Right lobe of liver (tissue), 4 donors: ENCODE measurements around the gene PADI6.

ENCODE experiments used
- POLR2A ChIP-seq: fragments of 450-650 bp; IDR thresholded peaks from one replicate; pipeline ENCODE4 v1.6.1; 2017; ENCODE audit warnings: antibody characterized with exemption, mild to moderate bottlenecking
- TF ChIP-seq, protein P1 (sequence below), 4 donors: fragments of 200-600 bp in 3 of 4; fragments of 450-650 bp in 1 of 4; IDR thresholded peaks; one replicate each; pipeline versions ENCODE4 v1.5.1 to v1.8.0; 2016 to 2022; ENCODE audit warnings: antibody characterized with exemption in 4 of 4, mild to moderate bottlenecking in 2 of 4
- donor health status: DM: no; HTN: no; CAD: no.
- donor health status: DM: no; HTN: no; CAD: no.
- donor health status: DM: no; HTN: yes; CAD: no.

DNA sequence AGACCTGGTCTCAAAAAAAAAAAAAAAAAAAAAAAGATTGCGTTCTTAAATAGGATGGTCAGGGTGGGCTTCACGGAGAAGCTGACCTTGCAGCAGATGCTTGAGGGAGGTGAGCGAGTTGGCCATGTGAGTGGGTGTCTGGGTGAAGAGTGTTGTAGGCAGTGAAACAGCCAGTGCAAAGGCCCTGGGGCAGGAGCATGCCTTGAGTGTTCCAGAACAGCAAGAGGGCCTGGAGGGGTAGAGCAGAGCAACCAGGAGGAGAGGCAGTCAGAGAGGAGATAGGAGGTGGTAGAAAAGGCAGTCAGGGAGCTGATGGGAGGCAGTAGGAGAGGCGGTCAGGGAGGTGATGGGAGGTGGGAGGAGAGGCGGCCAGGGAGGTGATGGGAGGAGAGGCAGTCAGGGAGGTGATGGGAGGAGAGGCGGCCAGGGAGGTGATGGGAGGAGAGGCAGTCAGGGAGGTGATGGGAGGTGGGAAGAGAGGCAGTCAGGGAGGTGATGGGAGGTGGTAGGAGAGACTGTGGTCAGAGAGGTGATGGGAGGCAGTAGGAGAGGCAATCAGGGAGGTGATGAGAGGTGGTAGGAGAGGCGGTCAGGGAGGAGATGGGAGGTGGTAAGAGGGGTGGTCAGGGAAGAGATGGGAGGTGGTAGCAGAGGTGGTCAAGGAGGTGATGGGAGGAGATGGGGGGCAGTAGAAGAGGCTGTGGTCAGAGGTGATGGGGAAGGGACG lies 20.2 kb upstream of the PADI6 start:
- TF ChIP-seq, protein P1, sequence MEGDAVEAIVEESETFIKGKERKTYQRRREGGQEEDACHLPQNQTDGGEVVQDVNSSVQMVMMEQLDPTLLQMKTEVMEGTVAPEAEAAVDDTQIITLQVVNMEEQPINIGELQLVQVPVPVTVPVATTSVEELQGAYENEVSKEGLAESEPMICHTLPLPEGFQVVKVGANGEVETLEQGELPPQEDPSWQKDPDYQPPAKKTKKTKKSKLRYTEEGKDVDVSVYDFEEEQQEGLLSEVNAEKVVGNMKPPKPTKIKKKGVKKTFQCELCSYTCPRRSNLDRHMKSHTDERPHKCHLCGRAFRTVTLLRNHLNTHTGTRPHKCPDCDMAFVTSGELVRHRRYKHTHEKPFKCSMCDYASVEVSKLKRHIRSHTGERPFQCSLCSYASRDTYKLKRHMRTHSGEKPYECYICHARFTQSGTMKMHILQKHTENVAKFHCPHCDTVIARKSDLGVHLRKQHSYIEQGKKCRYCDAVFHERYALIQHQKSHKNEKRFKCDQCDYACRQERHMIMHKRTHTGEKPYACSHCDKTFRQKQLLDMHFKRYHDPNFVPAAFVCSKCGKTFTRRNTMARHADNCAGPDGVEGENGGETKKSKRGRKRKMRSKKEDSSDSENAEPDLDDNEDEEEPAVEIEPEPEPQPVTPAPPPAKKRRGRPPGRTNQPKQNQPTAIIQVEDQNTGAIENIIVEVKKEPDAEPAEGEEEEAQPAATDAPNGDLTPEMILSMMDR (IDR thresholded peaks at IDR 0.05): no peak
- no peak for TF ChIP-seq POLR2A
